HEK293T (cell line): ENCODE data around the gene SCART1.
"Not testable (repeated sequence)": the region's sequence is repeated elsewhere in the genome, so short reads cannot be mapped to it uniquely, and the experiment has no call there.

Experiments
- ARNT ChIP-seq: fragments of 450-650 bp; IDR thresholded peaks from 2 replicates; pipeline ENCODE4 v1.6.1; 2017; ENCODE audit warnings: mild to moderate bottlenecking
- BHLHE40 ChIP-seq: fragments of 450-650 bp; IDR thresholded peaks from 2 replicates; pipeline ENCODE4 v1.6.1; 2016; ENCODE audit warnings: mild to moderate bottlenecking, moderate library complexity, borderline replicate concordance
- CTBP1 ChIP-seq: fragments of 450-650 bp; IDR thresholded peaks from 2 replicates; pipeline ENCODE4 v1.6.1; 2016; ENCODE audit warnings: borderline replicate concordance
- ELF4 ChIP-seq: fragments of 450-650 bp; IDR thresholded peaks from 2 replicates; pipeline ENCODE4 v1.6.1; 2017; ENCODE audit warnings: antibody characterized with exemption
- FOXA1 ChIP-seq: fragments of 450-650 bp; IDR thresholded peaks from 2 replicates; pipeline ENCODE4 v1.6.1; 2016; ENCODE audit warnings: mild to moderate bottlenecking
- FOXK2 ChIP-seq: fragments of 450-650 bp; IDR thresholded peaks from 2 replicates; pipeline ENCODE4 v1.6.1; 2016; ENCODE audit warnings: mild to moderate bottlenecking
- FOXM1 ChIP-seq: fragments of 450-650 bp; IDR thresholded peaks from 2 replicates; pipeline ENCODE4 v1.6.1; 2017; ENCODE audit warnings: mild to moderate bottlenecking, borderline replicate concordance
- NFRKB ChIP-seq: fragments of 450-650 bp; IDR thresholded peaks from 2 replicates; pipeline ENCODE4 v1.6.1; 2016; ENCODE audit warnings: mild to moderate bottlenecking, moderate library complexity
- SP1 ChIP-seq: fragments of 450-650 bp; IDR thresholded peaks from 2 replicates; pipeline ENCODE4 v1.6.1; 2017
- SUZ12 ChIP-seq: fragments of 450-650 bp; IDR thresholded peaks from 2 replicates; pipeline ENCODE4 v1.6.1; 2016; ENCODE audit warnings: mild to moderate bottlenecking
- TARDBP ChIP-seq: fragments of 450-650 bp; IDR thresholded peaks from 2 replicates; pipeline ENCODE4 v1.6.1; 2016
- ZNF384 ChIP-seq: fragments of 450-650 bp; IDR thresholded peaks from 2 replicates; pipeline ENCODE4 v1.6.1; 2016

- not testable (repeated sequence) for TF ChIP-seq ARNT, SUZ12, BHLHE40, FOXK2, FOXA1, ZNF384, SP1, FOXM1, ELF4, NFRKB, TARDBP, CTBP1
Observed at GRCh38 chr10:133518517-133518916, 64.8 kb downstream of the SCART1 start.
